ENCODE measurements around the gene EXOC4. TPM values are rescaled to one million over a fixed set of nuclear protein-coding genes. Genes with fewer than 3 reads are reported as not detected.

Gene EXOC4
- total RNA-seq, 1 donor from 2014 or later: 51.6 TPM

- Histone ChIP-seq H3K4me3 (ENCODE audit: low read depth, low read length) (no peak overlapping the region), H3K36me3 (ENCODE audit: control insufficient read depth, insufficient read depth, low read length) (no peaks in the 10 kb centered on the region), H3K27me3 (ENCODE audit: control insufficient read depth, insufficient read depth, low read length) (no peaks in the 10 kb centered on the region)
- DNase-seq (ENCODE audit: low read depth): no peak
- no peak for TF ChIP-seq CTCF (IDR thresholded peaks at IDR 0.05; ENCODE audit: insufficient read depth, low read length, poor library complexity, severe bottlenecking)
These were observed 562.8 kb downstream of the EXOC4 start for GRCh38 chr7:133815611-133816210.

- DNase-seq (ENCODE audit: low read depth): no peak
- H3K27me3 ChIP-seq (ENCODE audit: control insufficient read depth, insufficient read depth, low read length): no peaks in the 10 kb centered on the region
- no peaks in the 10 kb centered on the region for H3K36me3 ChIP-seq (ENCODE audit: control insufficient read depth, insufficient read depth, low read length)
- no peak overlapping the region for H3K4me3 ChIP-seq (ENCODE audit: low read depth, low read length)
- no peak for TF ChIP-seq CTCF (IDR thresholded peaks at IDR 0.05; ENCODE audit: insufficient read depth, low read length, poor library complexity, severe bottlenecking)
These were observed 566.8 kb downstream of the EXOC4 start for GRCh38 chr7:133819695-133820094.

- Histone ChIP-seq H3K36me3 (ENCODE audit: control insufficient read depth, insufficient read depth, low read length) (no peaks in the 10 kb centered on the region), H3K4me3 (ENCODE audit: low read depth, low read length) (no peak overlapping the region), H3K27me3 (ENCODE audit: control insufficient read depth, insufficient read depth, low read length) (no peaks in the 10 kb centered on the region)
- TF ChIP-seq CTCF (IDR thresholded peaks at IDR 0.05; ENCODE audit: insufficient read depth, low read length, poor library complexity, severe bottlenecking): no peak
- no peak for DNase-seq (ENCODE audit: low read depth)
These were observed 567.7 kb downstream of the EXOC4 start for GRCh38 chr7:133820584-133820983.

GRCh38 chr7:133821171-133821570, 568.3 kb downstream of the EXOC4 start:
- Histone ChIP-seq H3K36me3 (ENCODE audit: control insufficient read depth, insufficient read depth, low read length) (no peaks in the 10 kb centered on the region), H3K4me3 (ENCODE audit: low read depth, low read length) (no peak overlapping the region), H3K27me3 (ENCODE audit: control insufficient read depth, insufficient read depth, low read length) (no peaks in the 10 kb centered on the region)
- no peak for TF ChIP-seq CTCF (IDR thresholded peaks at IDR 0.05; ENCODE audit: insufficient read depth, low read length, poor library complexity, severe bottlenecking)
- no peak for DNase-seq (ENCODE audit: low read depth)

- no peak for TF ChIP-seq CTCF (IDR thresholded peaks at IDR 0.05; ENCODE audit: insufficient read depth, low read length, poor library complexity, severe bottlenecking)
- Histone ChIP-seq H3K27me3 (ENCODE audit: control insufficient read depth, insufficient read depth, low read length) (no peaks in the 10 kb centered on the region), H3K36me3 (ENCODE audit: control insufficient read depth, insufficient read depth, low read length) (no peaks in the 10 kb centered on the region), H3K4me3 (ENCODE audit: low read depth, low read length) (no peak overlapping the region)
- no peak for DNase-seq (ENCODE audit: low read depth)
These were observed 569.2 kb downstream of the EXOC4 start for GRCh38 chr7:133822001-133822641.
